GM12878 (cell line): ENCODE results near the gene NAXE. TPM values are rescaled to one million over a fixed set of nuclear protein-coding genes. Genes with fewer than 3 reads are reported as not detected.
A peak's percentile ranks its signal among the peaks of the same experiment; 100 is the strongest.

Source experiments
- ATAC-seq: fragments of 200-7000 bp; cut with Tn5 transposase; 3 replicates; pipeline ENCODE4 v1.9.1; 2020; ENCODE audit warnings: mild to moderate bottlenecking, moderate library complexity
- BruUV-seq: library from RNA; stranded (reverse); fragments of 400-500 nt; replicated peaks from 2 replicates; lab custom pipeline; 2021; lab: Mats Ljungman, UMichigan
- CTCF ChIA-PET: fragments of 300-600 bp; sonication (Branson Sonifier 250); formaldehyde crosslinking; extraction: SDS; loops from one replicate; lab custom pipeline; 2021; ENCODE audit warnings: inconsistent platforms; lab: Yijun Ruan, JAX
- POLR2A ChIA-PET: fragments of 350-600 bp; formaldehyde crosslinking; extraction: SDS; loops from one replicate; lab custom pipeline; 2021; ENCODE audit warnings: inconsistent platforms; lab: Charles Lee
- RAD21 ChIA-PET: fragments of 300-600 bp; sonication (Branson Sonifier 250); formaldehyde crosslinking; loops from one replicate; lab custom pipeline; 2023; ENCODE audit warnings: antibody characterized with exemption; ENCODE audit not compliant: unreplicated experiment; lab: Charles Lee
- SMC1A ChIA-PET: fragments of 300-600 bp; sonication (Branson Sonifier 250); formaldehyde crosslinking; loops from one replicate; lab custom pipeline; 2023; ENCODE audit not compliant: unreplicated experiment, uncharacterized antibody; lab: Charles Lee
- DNase-seq: peaks from one replicate; pipeline ENCODE4 v3.0.0-alpha.2; 2011; ENCODE audit warnings: low read depth, low spot score
- FAIRE-seq: peaks from 3 replicates; lab custom pipeline; 2011; peaks lifted over from hg19 to GRCh38; lab: Jason Lieb, UNC
- H2AFZ ChIP-seq: 2 replicates; pipeline ENCODE4 v1.6.0; 2011; ENCODE audit warnings: low read depth, low read length, control low read depth; ENCODE audit not compliant: control insufficient read depth
- H3K27ac ChIP-seq: 2 replicates; pipeline ENCODE4 v1.5.1; 2011; ENCODE audit warnings: control low read depth; ENCODE audit not compliant: control insufficient read depth, insufficient read depth
- H3K27me3 ChIP-seq, 2 experiments: replicated peaks in 1 of 2; 2 replicates each; pipeline versions ENCODE4 v1.6.0 to v1.6.1; 2011; ENCODE audit warnings: low read length in 1 of 2; ENCODE audit not compliant: control insufficient read depth in 2 of 2, insufficient read depth in 2 of 2
- H3K36me3 ChIP-seq, 2 experiments: 2 replicates each; pipeline ENCODE4 v1.5.1; 2011; ENCODE audit warnings: low read length in 1 of 2; ENCODE audit not compliant: control insufficient read depth in 2 of 2, insufficient read depth in 2 of 2
- H3K4me1 ChIP-seq: 2 replicates; pipeline ENCODE4 v1.6.1; 2011; ENCODE audit warnings: mild to moderate bottlenecking, low read length, moderate library complexity, mixed read lengths; ENCODE audit not compliant: control insufficient read depth, insufficient read depth
- H3K4me2 ChIP-seq: 2 replicates; pipeline ENCODE4 v1.6.0; 2011; ENCODE audit warnings: control low read depth; ENCODE audit not compliant: control insufficient read depth, insufficient read depth
- H3K4me3 ChIP-seq: fragments of 200-600 bp; sonication (generic); 2 replicates; pipeline ENCODE4 v1.5.1; 2016
- H3K79me2 ChIP-seq: 2 replicates; pipeline ENCODE4 v1.6.0; 2011; ENCODE audit warnings: low read length; ENCODE audit not compliant: control insufficient read depth, insufficient read depth
- H3K9ac ChIP-seq: 2 replicates; pipeline ENCODE4 v1.8.0; 2011; ENCODE audit warnings: low read length, control low read depth, mixed read lengths; ENCODE audit not compliant: control insufficient read depth, insufficient read depth
- H3K9me3 ChIP-seq: replicated peaks from 3 replicates; pipeline ENCODE4 v1.5.1; 2011; ENCODE audit warnings: mild to moderate bottlenecking, low read length; ENCODE audit not compliant: control insufficient read depth, insufficient read depth
- H4K20me1 ChIP-seq: 2 replicates; pipeline ENCODE4 v1.6.0; 2011; ENCODE audit not compliant: control insufficient read depth, insufficient read depth
- CREM ChIP-seq: IDR thresholded peaks from 2 replicates; pipeline ENCODE4 v1.6.1; 2014; ENCODE audit warnings: antibody characterized with exemption, low read depth
- POLR2A ChIP-seq: IDR thresholded peaks from 2 replicates; pipeline ENCODE4 v1.6.1; 2011; ENCODE audit warnings: low read depth, mild to moderate bottlenecking, low read length
- WGBS: methylation state at CpG from one replicate; pipeline ENCODE4 v1.1.6; 2016; ENCODE audit warnings: low lambda C conversion rate; ENCODE audit not compliant: insufficient replicate concordance, insufficient coverage; ENCODE audit errors: missing lambda C conversion rate; 5-methylcytosine and 5-hydroxymethylcytosine counted together
- in situ Hi-C: fragments of 300-500 bp; cut with MboI; formaldehyde crosslinking; loops from 9 replicates; pipeline ENCODE4 v1.14.3; 2018; ENCODE audit warnings: mixed read lengths
- intact Hi-C: fragments of 100-400 bp; cut with micrococcal nuclease; formaldehyde crosslinking; loops from one replicate; pipeline ENCODE4 v1.14.2; 2022; ENCODE audit not compliant: unreplicated experiment
- polyA plus RNA-seq, 11 experiments: library from polyadenylated mRNA; depleted of rRNA in 4 of 11; unstranded in 6 of 11; stranded (reverse) in 5 of 11; fragments of >200 nt; fragmentation: Nextera tagmentation in 4 of 11; fragmentation: Illumina TruSeq in 1 of 11; extraction: Ambion mirVana in 4 of 11; extraction: Trizol in 1 of 11; gene quantifications; 1 replicate in 1 of 11; 2 replicates in 10 of 11; pipeline versions ENCODE4 v1.2.1 to v1.2.3, GENCODE V29; 2011 to 2016; ENCODE audit warnings: inconsistent platforms in 2 of 11, missing spikeins in 2 of 11, low read depth in 1 of 11
- total RNA-seq, 4 experiments: library from RNA; depleted of rRNA in 3 of 4; stranded (reverse); fragments of >200 nt in 3 of 4; fragmentation: Illumina TruSeq in 1 of 4; extraction: Trizol in 1 of 4; gene quantifications; 2 replicates each; pipeline versions ENCODE4 v1.2.1 to v1.2.3, GENCODE V29; 2013 to 2021
- TF ChIP-seq, protein P1 (sequence below): IDR thresholded peaks from 2 replicates; pipeline ENCODE4 v1.6.1; 2011; ENCODE audit warnings: borderline replicate concordance, low read depth, mild to moderate bottlenecking, moderate library complexity, low read length; ENCODE audit not compliant: insufficient read depth, poor library complexity, severe bottlenecking

NAXE gene
- total and polyA plus RNA-seq, 10 of the 15 experiments (the other 5 are each of a cell fraction or from before 2014, with no cell fraction given): 17.8 to 93.3 (median 68.8) TPM

DNA sequence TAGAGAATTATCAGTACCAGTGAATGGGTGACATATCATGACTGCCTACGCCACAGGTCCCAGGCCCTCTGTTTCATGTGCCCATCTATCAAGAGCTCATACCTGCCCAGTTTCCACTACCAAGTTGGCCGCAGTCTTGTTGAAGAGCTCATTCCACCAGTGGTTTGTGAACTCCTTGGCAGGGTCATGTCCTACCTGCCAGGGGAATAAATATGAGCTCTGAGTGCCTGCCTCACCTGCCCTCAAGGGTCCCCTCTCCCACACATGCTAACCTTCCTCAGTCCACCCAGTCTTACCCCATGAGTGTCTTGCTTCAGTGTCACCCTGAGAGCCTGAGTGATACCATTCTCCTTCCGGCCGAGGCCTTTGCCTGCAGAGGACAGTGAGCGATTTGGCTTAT is 6.5 kb downstream of the NAXE start:
- TF ChIP-seq CREM (no peak), POLR2A (0 out of 2 replicates have a peak, but pooled peaks have one; percentile 29)
- Histone ChIP-seq H3K9ac (no peak overlapping the region), H3K4me1 (peaks cover 9% of the 10 kb centered on the region), H3K27ac (no peak overlapping the region), H3K4me2 (no peak overlapping the region), H3K36me3 (peaks cover 27 to 31% of the 10 kb centered on the region in 2 experiments; a peak in 3 of 4 replicates), H3K27me3 (no peaks in the 10 kb centered on the region), H3K79me2 (peaks cover 32% of the 10 kb centered on the region), H2AFZ (no peak overlapping the region), H3K9me3 (no peaks in the 10 kb centered on the region), H3K4me3 (no peak overlapping the region), H4K20me1 (no peaks in the 10 kb centered on the region)
- BruUV-seq: TSS peak; percentile 0
- CTCF ChIA-PET: interaction anchor here (1.1 to 4.9 kb wide), 6 partner anchors 10 to 152 kb away, joined by 3 to 22 read pairs (median 4); no protein-coding TSS in a partner anchor
- WGBS: 95% methylated on average over 5 of the region's 5 CpGs
- POLR2A ChIA-PET: no interaction called here
- FAIRE-seq (no peak), ATAC-seq (no peak), DNase-seq (no peak)
- RAD21 ChIA-PET: interaction anchor here (1.0 kb wide), 1 partner anchor 113 kb away, joined by 3 read pairs; no protein-coding TSS in a partner anchor
- SMC1A ChIA-PET: interaction anchor here (0.6 kb wide), 1 partner anchor 663 kb away, joined by 3 read pairs; no protein-coding TSS in a partner anchor
- in situ Hi-C loops (no loop called here), intact Hi-C loops (no loop called here)

DNA sequence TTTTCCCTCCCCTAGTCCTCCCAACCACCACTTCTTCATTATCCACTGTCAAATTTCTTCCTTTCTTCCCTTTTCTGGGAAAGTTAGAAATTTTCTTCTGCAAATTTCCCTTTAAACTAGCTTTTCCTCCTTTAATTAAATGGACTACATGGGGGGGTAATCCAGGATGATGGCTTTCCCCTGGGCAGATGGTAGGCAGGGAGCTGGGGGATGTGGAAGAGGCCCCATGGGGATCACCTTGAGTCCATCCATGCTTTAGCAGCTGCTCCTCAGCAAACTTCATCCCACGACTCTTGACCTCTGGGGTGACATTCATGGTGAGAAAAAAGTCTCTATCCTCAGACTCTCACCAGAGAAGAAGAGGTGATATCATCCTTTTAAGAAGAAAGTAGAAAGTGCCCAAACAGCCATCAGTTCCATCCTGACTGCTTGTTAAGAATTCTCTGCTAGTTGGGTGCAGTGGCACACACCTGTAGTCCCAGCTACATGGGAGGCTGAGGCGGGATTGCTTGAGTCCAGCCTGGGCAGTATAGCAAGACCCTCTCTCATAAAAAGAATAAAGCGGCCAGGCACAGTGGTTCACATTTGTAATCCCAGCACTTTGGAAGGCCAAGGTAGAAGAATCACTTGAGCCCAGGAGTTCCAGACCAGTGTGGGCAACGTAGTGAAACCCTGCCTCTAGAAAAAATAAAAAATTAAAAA is 7.3 kb downstream of the NAXE start:
- DNase-seq (no peak), FAIRE-seq (no peak), ATAC-seq (no peak)
- in situ Hi-C loops (no loop called here), intact Hi-C loops (no loop called here)
- ChIA-PET POLR2A (interaction anchor here (0.6 to 4.3 kb wide), 5 partner anchors 7 to 141 kb away, joined by 3 to 39 read pairs (median 3); partner anchors contain the start of genes ISG20L2, METTL25B and NAXE), RAD21 (interaction anchor here (1.0 to 1.3 kb wide), 2 partner anchors 91 to 113 kb away, joined by 3 to 4 read pairs; no protein-coding TSS in a partner anchor), CTCF (interaction anchor here (0.7 to 5.0 kb wide), 12 partner anchors 7 to 153 kb away, joined by 3 to 49 read pairs (median 4); partner anchors contain the start of gene NAXE), SMC1A (interaction anchor here (0.5 to 7.7 kb wide), 5 partner anchors 7 to 874 kb away, joined by 3 to 47 read pairs (median 4); partner anchors contain the start of gene NAXE)
- Histone ChIP-seq H3K4me2 (peak overlapping the region; percentile 97; the same call in 1 of the 2 replicates), H3K9me3 (no peaks in the 10 kb centered on the region), H2AFZ (no peak overlapping the region), H3K27me3 (no peaks in the 10 kb centered on the region), H3K27ac (no peak overlapping the region), H3K36me3 (peaks cover 23 to 27% of the 10 kb centered on the region in 2 experiments; a peak in 3 of 4 replicates), H3K79me2 (peaks cover 32% of the 10 kb centered on the region), H4K20me1 (no peaks in the 10 kb centered on the region), H3K4me3 (no peak overlapping the region), H3K4me1 (peaks cover 9% of the 10 kb centered on the region), H3K9ac (peak overlapping the region; percentile 29; the same call in 1 of the 2 replicates)
- BruUV-seq: no TSS peak
- WGBS: 82% methylated on average over 4 of the region's 4 CpGs
- TF ChIP-seq, protein P1, sequence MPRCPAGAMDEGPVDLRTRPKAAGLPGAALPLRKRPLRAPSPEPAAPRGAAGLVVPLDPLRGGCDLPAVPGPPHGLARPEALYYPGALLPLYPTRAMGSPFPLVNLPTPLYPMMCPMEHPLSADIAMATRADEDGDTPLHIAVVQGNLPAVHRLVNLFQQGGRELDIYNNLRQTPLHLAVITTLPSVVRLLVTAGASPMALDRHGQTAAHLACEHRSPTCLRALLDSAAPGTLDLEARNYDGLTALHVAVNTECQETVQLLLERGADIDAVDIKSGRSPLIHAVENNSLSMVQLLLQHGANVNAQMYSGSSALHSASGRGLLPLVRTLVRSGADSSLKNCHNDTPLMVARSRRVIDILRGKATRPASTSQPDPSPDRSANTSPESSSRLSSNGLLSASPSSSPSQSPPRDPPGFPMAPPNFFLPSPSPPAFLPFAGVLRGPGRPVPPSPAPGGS: no peak
- TF ChIP-seq POLR2A: 0 out of 2 replicates have a peak, but pooled peaks have one; percentile 0
